ENCODE data around the gene MANSC4. TPM values are rescaled to one million over a fixed set of nuclear protein-coding genes. Genes with fewer than 3 reads are reported as not detected.

MANSC4 gene
- total and polyA plus RNA-seq, 2 donors (not counting 3 experiments of a cell fraction or from before 2014, with no cell fraction given), result not detected

DNA sequence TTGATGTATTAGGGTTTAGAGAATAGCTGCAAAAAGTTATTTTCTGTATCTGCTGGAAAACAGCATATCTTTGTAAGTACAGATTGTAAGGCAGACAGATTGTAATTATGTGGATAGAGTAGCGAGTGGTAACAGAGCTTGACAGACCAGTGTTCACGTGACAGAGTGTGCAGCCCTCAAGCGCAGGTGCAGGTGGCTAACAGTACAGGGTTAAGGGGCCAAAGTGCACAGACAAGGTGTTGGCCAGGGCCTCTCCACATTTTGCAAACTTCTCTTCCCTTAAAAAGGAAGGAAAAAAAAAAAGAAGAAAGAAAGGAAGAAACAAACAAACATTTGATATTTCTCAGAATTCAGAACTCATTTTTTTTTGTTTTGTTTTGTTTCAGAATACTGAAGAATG, 25.2 kb downstream of the MANSC4 start:
- no peak for DNase-seq (ENCODE audit: low read depth, low spot score)
- no peak overlapping the region for H3K4me3 ChIP-seq (replicated peaks in 1 of 3; ENCODE audit: insufficient read depth in 1 of 3, low read depth in 1 of 3, low read length in 3 of 3)
- H3K27ac ChIP-seq (ENCODE audit: insufficient read depth, low read depth, low read length), result no peak overlapping the region
- dilution Hi-C loops (cut with MboI; ENCODE audit: extremely low pct_ligation_motif_present, low sequenced_read_pairs) (no loop called here), intact Hi-C loops (cut with micrococcal nuclease) (no loop called here)
- no peak overlapping the region for H3K9ac ChIP-seq (replicated peaks; ENCODE audit: extremely low read depth, insufficient read depth, low read length)
- H3K36me3 ChIP-seq (ENCODE audit: control insufficient read depth in 2 of 2, extremely low read depth in 1 of 2, insufficient read depth in 2 of 2, low read length in 2 of 2), result peaks cover 6 to 7% of the 10 kb centered on the region in 2 experiments
- H3K79me2 ChIP-seq (ENCODE audit: control insufficient read depth, insufficient read depth, low read length), result peaks cover 3% of the 10 kb centered on the region
- no peak overlapping the region for H3K4me2 ChIP-seq (ENCODE audit: insufficient read depth, low read length)
- ChIA-PET CTCF (interaction anchor here (0.7 to 3.0 kb wide), 3 partner anchors 9 to 67 kb away, joined by 3 to 9 read pairs (median 3); no protein-coding TSS in a partner anchor), POLR2A (no interaction called here)
- no peak for TF ChIP-seq FOS (IDR thresholded peaks at IDR 0.05; ENCODE audit: borderline replicate concordance, insufficient read depth, low read length)
- BruUV-seq (replicated peaks), result no TSS peak
- no peaks in the 10 kb centered on the region for H3K27me3 ChIP-seq (ENCODE audit: control insufficient read depth in 2 of 2, insufficient read depth in 2 of 2, low read length in 2 of 2)
- no peaks in the 10 kb centered on the region for H3K4me1 ChIP-seq (ENCODE audit: control insufficient read depth, extremely low read depth, insufficient read depth, low read length)
- no peak overlapping the region for H2AFZ ChIP-seq (ENCODE audit: low read depth, low read length)
- FAIRE-seq, result no peak
- H3K9me1 ChIP-seq (replicated peaks; ENCODE audit: control insufficient read depth, extremely low read depth, insufficient read depth, low read length), result no peaks in the 10 kb centered on the region
- H3K9me3 ChIP-seq (replicated peaks; ENCODE audit: control insufficient read depth, insufficient read depth, low read length), result no peaks in the 10 kb centered on the region
- H4K20me1 ChIP-seq (replicated peaks; ENCODE audit: control insufficient read depth, extremely low read depth, insufficient read depth, low read length), result no peaks in the 10 kb centered on the region

- H3K9ac ChIP-seq (replicated peaks; ENCODE audit: extremely low read depth, insufficient read depth, low read length), result no peak overlapping the region
- BruUV-seq (replicated peaks), result no TSS peak
- POLR2A ChIA-PET, result no interaction called here
- no peaks in the 10 kb centered on the region for H3K9me3 ChIP-seq (replicated peaks; ENCODE audit: control insufficient read depth, insufficient read depth, low read length)
- H3K4me3 ChIP-seq (replicated peaks in 1 of 3; ENCODE audit: insufficient read depth in 1 of 3, low read depth in 1 of 3, low read length in 3 of 3), result no peak overlapping the region
- no peak for FAIRE-seq
- no peaks in the 10 kb centered on the region for H3K4me1 ChIP-seq (ENCODE audit: control insufficient read depth, extremely low read depth, insufficient read depth, low read length)
- no peak overlapping the region for H2AFZ ChIP-seq (ENCODE audit: low read depth, low read length)
- H4K20me1 ChIP-seq (replicated peaks; ENCODE audit: control insufficient read depth, extremely low read depth, insufficient read depth, low read length), result no peaks in the 10 kb centered on the region
- no peaks in the 10 kb centered on the region for H3K9me1 ChIP-seq (replicated peaks; ENCODE audit: control insufficient read depth, extremely low read depth, insufficient read depth, low read length)
- no peak for TF ChIP-seq MYC (IDR thresholded peaks at IDR 0.05; ENCODE audit: low read depth, low read length)
- no peak for TF ChIP-seq FOS (IDR thresholded peaks at IDR 0.05; ENCODE audit: borderline replicate concordance, insufficient read depth, low read length)
- no peak for TF ChIP-seq EZH2 (IDR thresholded peaks at IDR 0.05; ENCODE audit: borderline replicate concordance, low read depth, low read length, severe bottlenecking)
- TF ChIP-seq, protein P1, sequence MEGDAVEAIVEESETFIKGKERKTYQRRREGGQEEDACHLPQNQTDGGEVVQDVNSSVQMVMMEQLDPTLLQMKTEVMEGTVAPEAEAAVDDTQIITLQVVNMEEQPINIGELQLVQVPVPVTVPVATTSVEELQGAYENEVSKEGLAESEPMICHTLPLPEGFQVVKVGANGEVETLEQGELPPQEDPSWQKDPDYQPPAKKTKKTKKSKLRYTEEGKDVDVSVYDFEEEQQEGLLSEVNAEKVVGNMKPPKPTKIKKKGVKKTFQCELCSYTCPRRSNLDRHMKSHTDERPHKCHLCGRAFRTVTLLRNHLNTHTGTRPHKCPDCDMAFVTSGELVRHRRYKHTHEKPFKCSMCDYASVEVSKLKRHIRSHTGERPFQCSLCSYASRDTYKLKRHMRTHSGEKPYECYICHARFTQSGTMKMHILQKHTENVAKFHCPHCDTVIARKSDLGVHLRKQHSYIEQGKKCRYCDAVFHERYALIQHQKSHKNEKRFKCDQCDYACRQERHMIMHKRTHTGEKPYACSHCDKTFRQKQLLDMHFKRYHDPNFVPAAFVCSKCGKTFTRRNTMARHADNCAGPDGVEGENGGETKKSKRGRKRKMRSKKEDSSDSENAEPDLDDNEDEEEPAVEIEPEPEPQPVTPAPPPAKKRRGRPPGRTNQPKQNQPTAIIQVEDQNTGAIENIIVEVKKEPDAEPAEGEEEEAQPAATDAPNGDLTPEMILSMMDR (IDR thresholded peaks at IDR 0.05; ENCODE audit: extremely low read depth in 1 of 2, insufficient read depth in 1 of 2, low read depth in 1 of 2, low read length in 2 of 2), result no peak
- no peak for TF ChIP-seq POLR2A (IDR thresholded peaks at IDR 0.05; ENCODE audit: low read depth, low read length)
- TF ChIP-seq, protein P2, sequence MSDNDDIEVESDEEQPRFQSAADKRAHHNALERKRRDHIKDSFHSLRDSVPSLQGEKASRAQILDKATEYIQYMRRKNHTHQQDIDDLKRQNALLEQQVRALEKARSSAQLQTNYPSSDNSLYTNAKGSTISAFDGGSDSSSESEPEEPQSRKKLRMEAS (IDR thresholded peaks at IDR 0.05; ENCODE audit: insufficient read depth, insufficient read length), result no peak
- no peak for TF ChIP-seq GATA2 (IDR thresholded peaks at IDR 0.05; ENCODE audit: insufficient read depth, insufficient read length, low read depth, low read length)
- no peak for TF ChIP-seq JUN (IDR thresholded peaks at IDR 0.05; ENCODE audit: borderline replicate concordance, insufficient read depth, insufficient read length, low read depth)
- TF ChIP-seq POLR2AphosphoS5 (IDR thresholded peaks at IDR 0.05; ENCODE audit: insufficient read depth, low read depth, low read length), result no peak
- H3K79me2 ChIP-seq (ENCODE audit: control insufficient read depth, insufficient read depth, low read length), result peaks cover 8% of the 10 kb centered on the region
- H3K27me3 ChIP-seq (ENCODE audit: control insufficient read depth in 2 of 2, insufficient read depth in 2 of 2, low read length in 2 of 2), result no peaks in the 10 kb centered on the region
- peaks cover 4 to 6% of the 10 kb centered on the region in 2 experiments for H3K36me3 ChIP-seq (ENCODE audit: control insufficient read depth in 2 of 2, extremely low read depth in 1 of 2, insufficient read depth in 2 of 2, low read length in 2 of 2)
- H3K27ac ChIP-seq (ENCODE audit: insufficient read depth, low read depth, low read length), result no peak overlapping the region
- CTCF ChIA-PET, result interaction anchor here (0.6 to 0.7 kb wide), 2 partner anchors 18 to 69 kb away, joined by 3 read pairs; no protein-coding TSS in a partner anchor
- dilution Hi-C loops (cut with MboI; ENCODE audit: extremely low pct_ligation_motif_present, low sequenced_read_pairs) (no loop called here), intact Hi-C loops (cut with micrococcal nuclease) (no loop called here)
- DNase-seq (ENCODE audit: low read depth, low spot score), result no peak
- no peak overlapping the region for H3K4me2 ChIP-seq (ENCODE audit: insufficient read depth, low read length)
These were observed 28.5 kb downstream of the MANSC4 start for GRCh38 chr12:27751386-27752047.

Data from endothelial cell of umbilical vein (primary cell).